Peyer's patch (tissue), 4 donors: ENCODE results near the gene GLDC. TPM values are rescaled to one million over a fixed set of nuclear protein-coding genes. Genes with fewer than 3 reads are reported as not detected.

Experiments used
- DNase-seq, 3 donors: peaks; one replicate each; pipeline ENCODE4 v3.0.0-alpha.2; 2017 to 2019
- H3K27ac ChIP-seq, 4 donors: fragments of 200-600 bp; sonication (generic); one replicate each; pipeline ENCODE4 v1.5.1; 2016 to 2019
- H3K27me3 ChIP-seq, 2 donors: fragments of 200-600 bp; sonication (generic); one replicate each; pipeline ENCODE4 v1.5.1; 2019
- H3K36me3 ChIP-seq, 3 donors: fragments of 200-600 bp; sonication (generic); one replicate each; pipeline ENCODE4 v1.5.1; 2016 to 2019
- H3K4me1 ChIP-seq, 4 donors: fragments of 200-600 bp; sonication (generic); one replicate each; pipeline ENCODE4 v1.5.1; 2016 to 2019
- H3K4me3 ChIP-seq, 4 donors: fragments of 200-600 bp; sonication (generic); 1 replicate in 3 of 4; 2 replicates in 1 of 4; pipeline ENCODE4 v1.5.1; 2016 to 2019; ENCODE audit warnings: mild to moderate bottlenecking in 1 of 4
- H3K9me3 ChIP-seq, 4 donors: fragments of 200-600 bp; sonication (generic); one replicate each; pipeline ENCODE4 v1.5.1; 2016 to 2019; ENCODE audit warnings: mild to moderate bottlenecking in 1 of 4
- POLR2A ChIP-seq, 2 donors: fragments of 450-650 bp; IDR thresholded peaks; one replicate each; pipeline ENCODE4 v1.5.1; 2017; ENCODE audit warnings: antibody characterized with exemption in 2 of 2, mild to moderate bottlenecking in 2 of 2, moderate library complexity in 2 of 2
- total RNA-seq, 4 donors: library from RNA; depleted of rRNA; stranded (reverse); fragments of >200 nt; gene quantifications; one replicate each; pipeline ENCODE4 v1.1.0, GENCODE V29; 2016
- TF ChIP-seq, protein P1 (sequence below), 6 experiments: fragments of 450-650 bp in 4 of 6; fragments of 200-600 bp in 2 of 6; sonication (generic) in 1 of 6; IDR thresholded peaks; one replicate each; pipeline ENCODE4 v1.5.1; 2017 to 2019; ENCODE audit warnings: antibody characterized with exemption in 6 of 6, mild to moderate bottlenecking in 3 of 6, moderate library complexity in 1 of 6

The GLDC gene
- total RNA-seq, 4 donors from 2014 or later, result 0.27 to 2.5 TPM; not detected in 2

DNA sequence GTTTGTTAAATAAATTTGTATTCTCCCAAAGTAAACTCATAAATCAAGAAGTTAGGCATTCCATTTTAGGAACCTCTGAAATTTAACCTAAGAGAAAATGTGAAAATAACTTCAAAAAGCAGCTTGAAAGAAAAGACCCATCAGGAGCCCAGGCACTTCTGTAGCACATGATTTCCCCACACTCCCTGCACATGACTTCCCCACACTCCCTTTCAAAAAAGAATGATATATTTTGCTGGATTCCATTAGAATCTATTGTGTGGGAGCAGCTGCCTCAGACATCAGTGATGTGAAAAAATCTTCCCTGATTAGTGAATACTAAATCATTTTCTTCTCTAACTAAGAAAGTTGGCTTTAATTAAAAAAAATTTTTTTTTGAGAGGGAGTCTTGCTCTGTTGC is 83.3 kb downstream of the GLDC start:
- no peak for DNase-seq
- H3K4me1 ChIP-seq, result no peaks in the 10 kb centered on the region
- no peak for TF ChIP-seq POLR2A (IDR thresholded peaks at IDR 0.05)
- TF ChIP-seq, protein P1, sequence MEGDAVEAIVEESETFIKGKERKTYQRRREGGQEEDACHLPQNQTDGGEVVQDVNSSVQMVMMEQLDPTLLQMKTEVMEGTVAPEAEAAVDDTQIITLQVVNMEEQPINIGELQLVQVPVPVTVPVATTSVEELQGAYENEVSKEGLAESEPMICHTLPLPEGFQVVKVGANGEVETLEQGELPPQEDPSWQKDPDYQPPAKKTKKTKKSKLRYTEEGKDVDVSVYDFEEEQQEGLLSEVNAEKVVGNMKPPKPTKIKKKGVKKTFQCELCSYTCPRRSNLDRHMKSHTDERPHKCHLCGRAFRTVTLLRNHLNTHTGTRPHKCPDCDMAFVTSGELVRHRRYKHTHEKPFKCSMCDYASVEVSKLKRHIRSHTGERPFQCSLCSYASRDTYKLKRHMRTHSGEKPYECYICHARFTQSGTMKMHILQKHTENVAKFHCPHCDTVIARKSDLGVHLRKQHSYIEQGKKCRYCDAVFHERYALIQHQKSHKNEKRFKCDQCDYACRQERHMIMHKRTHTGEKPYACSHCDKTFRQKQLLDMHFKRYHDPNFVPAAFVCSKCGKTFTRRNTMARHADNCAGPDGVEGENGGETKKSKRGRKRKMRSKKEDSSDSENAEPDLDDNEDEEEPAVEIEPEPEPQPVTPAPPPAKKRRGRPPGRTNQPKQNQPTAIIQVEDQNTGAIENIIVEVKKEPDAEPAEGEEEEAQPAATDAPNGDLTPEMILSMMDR (IDR thresholded peaks at IDR 0.05), result no peak

DNA sequence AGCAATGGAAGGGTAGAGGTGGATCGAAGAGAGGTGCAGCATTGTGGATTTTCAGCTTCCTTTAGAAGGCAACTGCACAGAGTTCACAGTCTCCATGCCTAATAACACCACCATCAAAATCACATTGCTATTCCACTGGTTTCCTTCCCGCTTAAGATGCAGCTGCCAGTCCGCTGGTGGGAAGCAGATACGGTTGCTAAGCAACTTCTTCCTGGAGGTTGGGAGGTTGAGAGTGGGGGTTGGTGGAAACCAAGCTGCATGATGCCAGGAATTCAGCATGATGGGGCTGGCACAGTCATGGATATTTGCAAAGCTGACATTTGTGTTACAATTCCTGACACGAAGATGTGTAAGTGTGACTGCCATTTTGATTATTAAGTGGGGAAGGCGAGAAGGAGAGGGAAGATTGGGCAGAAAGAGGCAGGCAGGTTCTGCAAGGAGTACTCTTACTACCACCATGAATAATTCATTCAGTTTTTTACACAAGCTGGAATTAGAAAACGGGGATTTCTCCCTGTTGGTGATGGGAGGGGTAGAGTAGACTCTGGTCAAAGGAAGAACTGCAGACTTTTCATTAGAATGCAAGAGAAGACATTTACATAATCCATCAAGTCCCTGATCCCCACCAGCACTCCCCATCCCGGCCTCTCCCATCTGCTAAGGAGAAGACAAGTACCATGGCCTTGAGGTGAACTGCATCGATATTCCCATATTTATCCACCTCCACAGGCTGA is 87.5 kb downstream of the GLDC start:
- no peaks in the 10 kb centered on the region for H3K36me3 ChIP-seq

More for the DNA sequence above, 83.3 kb downstream of the GLDC start:
- no peak overlapping the region for H3K27ac ChIP-seq
- H3K27me3 ChIP-seq, result no peaks in the 10 kb centered on the region
- H3K36me3 ChIP-seq, result no peaks in the 10 kb centered on the region
- no peaks in the 10 kb centered on the region for H3K9me3 ChIP-seq
- H3K4me3 ChIP-seq, result no peak overlapping the region

DNA sequence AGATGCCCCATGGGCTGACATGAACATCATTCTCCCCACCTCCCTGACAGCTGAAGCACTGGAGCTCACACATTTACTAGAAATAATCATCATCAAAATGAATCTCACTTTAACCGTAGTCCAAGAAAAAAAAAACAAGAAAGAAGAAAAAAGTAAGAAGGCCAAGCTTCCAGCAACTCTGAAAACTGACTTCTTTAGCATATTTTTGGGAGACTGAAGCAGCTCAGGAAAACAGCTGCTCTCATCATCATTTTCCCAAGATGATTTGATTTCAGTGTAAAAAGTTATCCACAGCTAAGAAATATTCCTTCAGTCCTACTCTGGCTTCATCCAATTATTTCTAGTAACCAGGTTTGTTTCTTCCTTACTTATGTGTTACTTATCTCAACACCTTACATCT is 91.7 kb downstream of the GLDC start:
- H3K27me3 ChIP-seq, result no peaks in the 10 kb centered on the region
- no peak overlapping the region for H3K27ac ChIP-seq
- DNase-seq, result no peak
- TF ChIP-seq POLR2A (IDR thresholded peaks at IDR 0.05), result no peak
- TF ChIP-seq, protein P1 (IDR thresholded peaks at IDR 0.05), result no peak
- no peaks in the 10 kb centered on the region for H3K9me3 ChIP-seq
- H3K4me3 ChIP-seq, result no peak overlapping the region
- no peaks in the 10 kb centered on the region for H3K36me3 ChIP-seq
- H3K4me1 ChIP-seq, result no peaks in the 10 kb centered on the region

More for the DNA sequence above, 87.5 kb downstream of the GLDC start:
- Histone ChIP-seq H3K4me3 (no peak overlapping the region), H3K27ac (no peak overlapping the region), H3K27me3 (no peaks in the 10 kb centered on the region), H3K4me1 (no peaks in the 10 kb centered on the region), H3K9me3 (no peaks in the 10 kb centered on the region)
- DNase-seq, result no peak
- TF ChIP-seq, protein P1 (IDR thresholded peaks at IDR 0.05), result no peak
- no peak for TF ChIP-seq POLR2A (IDR thresholded peaks at IDR 0.05)

DNA sequence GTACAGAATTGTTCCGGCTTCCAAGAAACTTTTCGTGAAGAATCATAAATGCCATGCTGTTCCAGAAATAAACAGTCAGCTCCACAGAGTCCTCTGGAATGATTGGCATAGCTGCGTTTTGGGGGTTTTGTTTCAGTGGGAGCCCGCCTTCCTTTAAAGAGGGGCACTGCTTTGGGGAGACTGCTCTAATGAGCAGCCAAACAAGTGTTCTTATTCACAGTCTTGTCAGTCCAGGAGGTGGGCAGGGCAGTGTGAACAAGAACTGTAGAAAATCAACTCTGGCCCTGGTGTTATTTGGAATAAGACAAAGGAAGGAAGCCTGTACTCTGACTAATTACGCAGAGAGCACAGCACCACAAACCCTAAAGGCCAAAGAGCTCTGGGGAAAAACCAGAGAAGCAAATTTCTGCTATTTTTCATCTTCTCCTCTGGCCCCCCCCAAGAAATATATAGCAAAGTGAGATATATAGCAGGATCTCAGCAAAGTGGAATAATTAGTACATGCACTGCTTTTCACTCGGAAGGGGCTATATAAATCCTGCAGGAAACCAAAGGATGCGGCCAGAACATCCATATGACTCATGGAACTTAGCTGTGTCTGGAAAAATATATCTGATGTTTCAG is 92.9 kb downstream of the GLDC start:
- Histone ChIP-seq H3K4me1 (no peaks in the 10 kb centered on the region), H3K27ac (no peak overlapping the region), H3K36me3 (no peaks in the 10 kb centered on the region)

DNA sequence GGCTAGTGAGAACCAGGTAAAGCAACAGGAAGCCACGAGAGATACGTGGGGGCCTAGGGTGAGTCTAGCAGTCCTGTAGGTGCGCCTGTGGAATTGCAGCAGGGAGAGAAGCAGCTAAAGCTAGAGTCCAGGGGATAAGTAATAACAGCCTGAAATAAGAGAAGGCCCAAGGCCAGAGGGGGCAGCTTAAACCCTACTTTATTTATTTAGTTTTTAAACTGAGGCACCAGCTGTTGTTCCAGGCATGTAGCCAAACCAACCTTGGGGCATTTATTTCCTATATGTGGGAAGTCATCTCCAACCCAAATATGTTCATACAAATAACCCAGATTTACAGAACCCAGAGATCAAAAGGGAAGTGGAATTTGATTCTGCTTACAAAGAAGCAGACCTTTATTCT is 93.5 kb downstream of the GLDC start:
- TF ChIP-seq POLR2A (IDR thresholded peaks at IDR 0.05), result no peak
- TF ChIP-seq, protein P1 (IDR thresholded peaks at IDR 0.05), result no peak
- Histone ChIP-seq H3K4me1 (no peaks in the 10 kb centered on the region), H3K36me3 (no peaks in the 10 kb centered on the region), H3K27ac (no peak overlapping the region), H3K27me3 (no peaks in the 10 kb centered on the region), H3K9me3 (no peaks in the 10 kb centered on the region), H3K4me3 (no peak overlapping the region)
- no peak for DNase-seq

More for the DNA sequence above, 92.9 kb downstream of the GLDC start:
- no peak for DNase-seq
- TF ChIP-seq, protein P1 (IDR thresholded peaks at IDR 0.05), result no peak
- TF ChIP-seq POLR2A (IDR thresholded peaks at IDR 0.05), result no peak
- Histone ChIP-seq H3K9me3 (no peaks in the 10 kb centered on the region), H3K27me3 (no peaks in the 10 kb centered on the region), H3K4me3 (no peak overlapping the region)
